ENCODE data around the gene DDR1. TPM values are rescaled to one million over a fixed set of nuclear protein-coding genes. Genes with fewer than 3 reads are reported as not detected.

DDR1 gene
- total RNA-seq, 1 experiment from 2014 or later, result 230 TPM

GRCh38 chr6:30837432-30837831, 46.9 kb upstream of the DDR1 start:
- DNase-seq (ENCODE audit: low spot score), result no peak
- H3K4me3 Mint-ChIP-seq, result no peak overlapping the region
- peaks cover 50% of the 10 kb centered on the region for H3K4me1 Mint-ChIP-seq
- peaks cover 41% of the 10 kb centered on the region for H3K36me3 Mint-ChIP-seq
- CTCF ChIA-PET, result no interaction called here
- no peak for ATAC-seq
- POLR2A ChIA-PET, result interaction anchor here (0.6 kb wide), 1 partner anchor 30 kb away, joined by 6 read pairs; no protein-coding TSS in a partner anchor
- peaks cover 4% of the 10 kb centered on the region; the same call in 1 of the 2 replicates for H3K27me3 Mint-ChIP-seq (ENCODE audit: low read depth)
- no peak overlapping the region for H3K27ac Mint-ChIP-seq
- peaks cover 16% of the 10 kb centered on the region for H3K9me3 Mint-ChIP-seq
- no peak for TF ChIP-seq GABPB1 (CRISPR knock-in tag; IDR thresholded peaks at IDR 0.05)
- TF ChIP-seq ATF3 (CRISPR knock-in tag; conservative IDR thresholded peaks at IDR 0.05), result no peak
- TF ChIP-seq ZNF138 (CRISPR knock-in tag; conservative IDR thresholded peaks at IDR 0.05), result no peak
- TF ChIP-seq ATF6 (CRISPR knock-in tag; IDR thresholded peaks at IDR 0.05), result no peak
- TF ChIP-seq IRF2 (CRISPR knock-in tag; IDR thresholded peaks at IDR 0.05; ENCODE audit: borderline replicate concordance, low read depth), result no peak
- TF ChIP-seq NFYB (CRISPR knock-in tag; conservative IDR thresholded peaks at IDR 0.05; ENCODE audit: low read depth), result no peak
- TF ChIP-seq RELA (CRISPR knock-in tag; IDR thresholded peaks at IDR 0.05; ENCODE audit: borderline replicate concordance), result no peak
- TF ChIP-seq, protein P1, sequence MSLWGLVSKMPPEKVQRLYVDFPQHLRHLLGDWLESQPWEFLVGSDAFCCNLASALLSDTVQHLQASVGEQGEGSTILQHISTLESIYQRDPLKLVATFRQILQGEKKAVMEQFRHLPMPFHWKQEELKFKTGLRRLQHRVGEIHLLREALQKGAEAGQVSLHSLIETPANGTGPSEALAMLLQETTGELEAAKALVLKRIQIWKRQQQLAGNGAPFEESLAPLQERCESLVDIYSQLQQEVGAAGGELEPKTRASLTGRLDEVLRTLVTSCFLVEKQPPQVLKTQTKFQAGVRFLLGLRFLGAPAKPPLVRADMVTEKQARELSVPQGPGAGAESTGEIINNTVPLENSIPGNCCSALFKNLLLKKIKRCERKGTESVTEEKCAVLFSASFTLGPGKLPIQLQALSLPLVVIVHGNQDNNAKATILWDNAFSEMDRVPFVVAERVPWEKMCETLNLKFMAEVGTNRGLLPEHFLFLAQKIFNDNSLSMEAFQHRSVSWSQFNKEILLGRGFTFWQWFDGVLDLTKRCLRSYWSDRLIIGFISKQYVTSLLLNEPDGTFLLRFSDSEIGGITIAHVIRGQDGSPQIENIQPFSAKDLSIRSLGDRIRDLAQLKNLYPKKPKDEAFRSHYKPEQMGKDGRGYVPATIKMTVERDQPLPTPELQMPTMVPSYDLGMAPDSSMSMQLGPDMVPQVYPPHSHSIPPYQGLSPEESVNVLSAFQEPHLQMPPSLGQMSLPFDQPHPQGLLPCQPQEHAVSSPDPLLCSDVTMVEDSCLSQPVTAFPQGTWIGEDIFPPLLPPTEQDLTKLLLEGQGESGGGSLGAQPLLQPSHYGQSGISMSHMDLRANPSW (CRISPR knock-in tag; conservative IDR thresholded peaks at IDR 0.05; ENCODE audit: low read depth), result no peak
- no peak for TF ChIP-seq ZNF416 (CRISPR knock-in tag; IDR thresholded peaks at IDR 0.05)

- H3K27ac Mint-ChIP-seq, result no peak overlapping the region; the same call in 1 of the 2 replicates
- TF ChIP-seq GRHL2 (CRISPR knock-in tag; IDR thresholded peaks at IDR 0.05; ENCODE audit: insufficient replicate concordance, severe bottlenecking) (no peak), EMX1 (CRISPR knock-in tag; IDR thresholded peaks at IDR 0.05) (no peak), ATF3 (CRISPR knock-in tag; conservative IDR thresholded peaks at IDR 0.05) (no peak), TEAD4 (CRISPR knock-in tag; IDR thresholded peaks at IDR 0.05) (no peak), GABPB1 (CRISPR knock-in tag; IDR thresholded peaks at IDR 0.05) (no peak), ELF4 (CRISPR knock-in tag; IDR thresholded peaks at IDR 0.05; ENCODE audit: low read depth) (no peak)
- TF ChIP-seq, protein P2, sequence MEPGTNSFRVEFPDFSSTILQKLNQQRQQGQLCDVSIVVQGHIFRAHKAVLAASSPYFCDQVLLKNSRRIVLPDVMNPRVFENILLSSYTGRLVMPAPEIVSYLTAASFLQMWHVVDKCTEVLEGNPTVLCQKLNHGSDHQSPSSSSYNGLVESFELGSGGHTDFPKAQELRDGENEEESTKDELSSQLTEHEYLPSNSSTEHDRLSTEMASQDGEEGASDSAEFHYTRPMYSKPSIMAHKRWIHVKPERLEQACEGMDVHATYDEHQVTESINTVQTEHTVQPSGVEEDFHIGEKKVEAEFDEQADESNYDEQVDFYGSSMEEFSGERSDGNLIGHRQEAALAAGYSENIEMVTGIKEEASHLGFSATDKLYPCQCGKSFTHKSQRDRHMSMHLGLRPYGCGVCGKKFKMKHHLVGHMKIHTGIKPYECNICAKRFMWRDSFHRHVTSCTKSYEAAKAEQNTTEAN (CRISPR knock-in tag; IDR thresholded peaks at IDR 0.05), result no peak
- TF ChIP-seq, protein P3, sequence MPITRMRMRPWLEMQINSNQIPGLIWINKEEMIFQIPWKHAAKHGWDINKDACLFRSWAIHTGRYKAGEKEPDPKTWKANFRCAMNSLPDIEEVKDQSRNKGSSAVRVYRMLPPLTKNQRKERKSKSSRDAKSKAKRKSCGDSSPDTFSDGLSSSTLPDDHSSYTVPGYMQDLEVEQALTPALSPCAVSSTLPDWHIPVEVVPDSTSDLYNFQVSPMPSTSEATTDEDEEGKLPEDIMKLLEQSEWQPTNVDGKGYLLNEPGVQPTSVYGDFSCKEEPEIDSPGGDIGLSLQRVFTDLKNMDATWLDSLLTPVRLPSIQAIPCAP (CRISPR knock-in tag; IDR thresholded peaks at IDR 0.05), result no peak
- H3K9me3 Mint-ChIP-seq, result peaks cover 16% of the 10 kb centered on the region
Measured at GRCh38 chr6:30837870-30838269, 46.4 kb upstream of the DDR1 start.

More at GRCh38 chr6:30837870-30838269, 46.4 kb upstream of the DDR1 start:
- DNase-seq (ENCODE audit: low spot score) (no peak), ATAC-seq (no peak)
- Mint-ChIP-seq H3K4me1 (peaks cover 50% of the 10 kb centered on the region), H3K4me3 (no peak overlapping the region), H3K36me3 (peaks cover 45% of the 10 kb centered on the region), H3K27me3 (ENCODE audit: low read depth) (peaks cover 4% of the 10 kb centered on the region; the same call in 1 of the 2 replicates)
- CTCF ChIA-PET, result no interaction called here
- POLR2A ChIA-PET, result interaction anchor here (0.6 kb wide), 1 partner anchor 29 kb away, joined by 6 read pairs; no protein-coding TSS in a partner anchor
